Activated naive CD4-positive, alpha-beta T cell treated with anti-CD3 and anti-CD28 coated beads for 36 hours (primary cell): ENCODE results near the gene NKAIN2. TPM values are rescaled to one million over a fixed set of nuclear protein-coding genes. Genes with fewer than 3 reads are reported as not detected.
"Not testable (repeated sequence)": the region's sequence is repeated elsewhere in the genome, so short reads cannot be mapped to it uniquely, and the experiment has no call there.

Source experiments
- CTCF ChIA-PET: fragments of 350-600 bp; sonication (Branson Sonifier 250); formaldehyde crosslinking; loops from one replicate; lab custom pipeline; 2021; ENCODE audit warnings: antibody characterized with exemption; lab: Charles Lee
- DNase-seq: peaks from one replicate; pipeline ENCODE4 v3.0.0-alpha.2; 2020
- H3K27ac Mint-ChIP-seq: one replicate; pipeline ENCODE4 v1.8.0; 2021; ENCODE audit warnings: mild to moderate bottlenecking, mixed read lengths
- H3K27me3 Mint-ChIP-seq: one replicate; pipeline ENCODE4 v1.8.0; 2021; ENCODE audit warnings: low read depth, mixed read lengths
- H3K36me3 Mint-ChIP-seq: one replicate; pipeline ENCODE4 v1.8.0; 2021; ENCODE audit warnings: low read depth, mixed read lengths
- H3K4me1 Mint-ChIP-seq: one replicate; pipeline ENCODE4 v1.8.0; 2021; ENCODE audit warnings: low read depth, mixed read lengths
- H3K4me3 Mint-ChIP-seq: one replicate; pipeline ENCODE4 v1.8.0; 2021; ENCODE audit warnings: mild to moderate bottlenecking, moderate library complexity, mixed read lengths
- H3K9me3 Mint-ChIP-seq: one replicate; pipeline ENCODE4 v1.8.0; 2021; ENCODE audit warnings: mixed read lengths
- intact Hi-C: fragments of 100-400 bp; cut with micrococcal nuclease; formaldehyde crosslinking; loops from one replicate; pipeline ENCODE4 v1.15.1; 2023
- total RNA-seq, 2 experiments: library from RNA; stranded (reverse); gene quantifications; one replicate each; pipeline ENCODE4 v1.2.3, GENCODE V29; 2021

Gene NKAIN2
- total RNA-seq, 2 experiments from 2014 or later: not detected

- CTCF ChIA-PET: no interaction called here
- intact Hi-C loops: no loop called here
Measured at GRCh38 chr6:123945386-123945785, 141.7 kb downstream of the NKAIN2 start.

GRCh38 chr6:123953920-123954319, 150.3 kb downstream of the NKAIN2 start:
- Mint-ChIP-seq H3K9me3 (peaks cover 10% of the 10 kb centered on the region), H3K36me3 (no peaks in the 10 kb centered on the region), H3K4me1 (no peaks in the 10 kb centered on the region), H3K27ac (no peak overlapping the region), H3K27me3 (no peaks in the 10 kb centered on the region), H3K4me3 (no peak overlapping the region)
- DNase-seq: no peak
- intact Hi-C loops: no loop called here
- CTCF ChIA-PET: no interaction called here

More at GRCh38 chr6:123945386-123945785, 141.7 kb downstream of the NKAIN2 start:
- Mint-ChIP-seq H3K27ac (no peak overlapping the region), H3K4me1 (no peaks in the 10 kb centered on the region), H3K4me3 (no peak overlapping the region), H3K36me3 (no peaks in the 10 kb centered on the region), H3K9me3 (no peaks in the 10 kb centered on the region), H3K27me3 (no peaks in the 10 kb centered on the region)
- no peak for DNase-seq

GRCh38 chr6:123956492-123957139, 153.0 kb downstream of the NKAIN2 start:
- no peak overlapping the region for H3K4me3 Mint-ChIP-seq
- H3K9me3 Mint-ChIP-seq: peaks cover 10% of the 10 kb centered on the region
- intact Hi-C loops: no loop called here
- no peaks in the 10 kb centered on the region for H3K36me3 Mint-ChIP-seq
- CTCF ChIA-PET: no interaction called here
- DNase-seq: no peak
- H3K4me1 Mint-ChIP-seq: no peaks in the 10 kb centered on the region
- no peaks in the 10 kb centered on the region for H3K27me3 Mint-ChIP-seq
- no peak overlapping the region for H3K27ac Mint-ChIP-seq

GRCh38 chr6:123962508-123962907, 158.8 kb downstream of the NKAIN2 start:
- Mint-ChIP-seq H3K9me3 (no peaks in the 10 kb centered on the region), H3K27me3 (no peaks in the 10 kb centered on the region), H3K36me3 (no peaks in the 10 kb centered on the region), H3K27ac (no peak overlapping the region), H3K4me3 (no peak overlapping the region), H3K4me1 (no peaks in the 10 kb centered on the region)
- DNase-seq: no peak
- intact Hi-C loops: no loop called here
- CTCF ChIA-PET: no interaction called here

GRCh38 chr6:123965894-123966293, 162.2 kb downstream of the NKAIN2 start:
- Mint-ChIP-seq H3K27me3 (no peaks in the 10 kb centered on the region), H3K9me3 (no peaks in the 10 kb centered on the region), H3K36me3 (no peaks in the 10 kb centered on the region), H3K4me3 (no peak overlapping the region), H3K27ac (no peak overlapping the region), H3K4me1 (no peaks in the 10 kb centered on the region)
- CTCF ChIA-PET: no interaction called here
- intact Hi-C loops: no loop called here
- DNase-seq: no peak

- CTCF ChIA-PET: no interaction called here
- intact Hi-C loops: no loop called here
- no peaks in the 10 kb centered on the region for H3K9me3 Mint-ChIP-seq
- no peak overlapping the region for H3K4me3 Mint-ChIP-seq
- no peak overlapping the region for H3K27ac Mint-ChIP-seq
- H3K4me1 Mint-ChIP-seq: no peaks in the 10 kb centered on the region
- no peak for DNase-seq
- H3K36me3 Mint-ChIP-seq: no peaks in the 10 kb centered on the region
- no peaks in the 10 kb centered on the region for H3K27me3 Mint-ChIP-seq
Measured at GRCh38 chr6:123966618-123967017, 163.0 kb downstream of the NKAIN2 start.

GRCh38 chr6:123967905-123968304, 164.2 kb downstream of the NKAIN2 start:
- Mint-ChIP-seq H3K36me3 (no peaks in the 10 kb centered on the region), H3K27ac (no peak overlapping the region), H3K27me3 (no peaks in the 10 kb centered on the region), H3K4me1 (no peaks in the 10 kb centered on the region), H3K4me3 (no peak overlapping the region), H3K9me3 (no peaks in the 10 kb centered on the region)
- no peak for DNase-seq
- intact Hi-C loops: no loop called here
- CTCF ChIA-PET: no interaction called here

- no peaks in the 10 kb centered on the region for H3K4me1 Mint-ChIP-seq
- CTCF ChIA-PET: interaction anchor here (1.0 kb wide), 1 partner anchor 63 kb away, joined by 3 read pairs; no protein-coding TSS in a partner anchor
- no peaks in the 10 kb centered on the region for H3K9me3 Mint-ChIP-seq
- no peaks in the 10 kb centered on the region for H3K36me3 Mint-ChIP-seq
- intact Hi-C loops: no loop called here
- H3K27ac Mint-ChIP-seq: no peak overlapping the region
- no peaks in the 10 kb centered on the region for H3K27me3 Mint-ChIP-seq
- H3K4me3 Mint-ChIP-seq: no peak overlapping the region
- no peak for DNase-seq
Measured at GRCh38 chr6:123972600-123973294, 169.1 kb downstream of the NKAIN2 start.

- no peak overlapping the region for H3K27ac Mint-ChIP-seq
- intact Hi-C loops: no loop called here
- no peaks in the 10 kb centered on the region for H3K27me3 Mint-ChIP-seq
- H3K4me3 Mint-ChIP-seq: no peak overlapping the region
- H3K36me3 Mint-ChIP-seq: no peaks in the 10 kb centered on the region
- CTCF ChIA-PET: no interaction called here
- no peaks in the 10 kb centered on the region for H3K4me1 Mint-ChIP-seq
- no peaks in the 10 kb centered on the region for H3K9me3 Mint-ChIP-seq
- no peak for DNase-seq
Measured at GRCh38 chr6:123980311-123980710, 176.6 kb downstream of the NKAIN2 start.

- intact Hi-C loops: no loop called here
- H3K4me3 Mint-ChIP-seq: no peak overlapping the region
Measured at GRCh38 chr6:123986938-123987337, 183.3 kb downstream of the NKAIN2 start.

GRCh38 chr6:123989918-123990317, 186.3 kb downstream of the NKAIN2 start:
- CTCF ChIA-PET, DNase-seq, H3K4me3 Mint-ChIP-seq, H3K4me1 Mint-ChIP-seq, intact Hi-C loops, H3K27ac Mint-ChIP-seq, H3K9me3 Mint-ChIP-seq, H3K27me3 Mint-ChIP-seq, H3K36me3 Mint-ChIP-seq: not testable (repeated sequence)

More at GRCh38 chr6:123986938-123987337, 183.3 kb downstream of the NKAIN2 start:
- H3K36me3 Mint-ChIP-seq: no peaks in the 10 kb centered on the region
- no peak for DNase-seq
- H3K9me3 Mint-ChIP-seq: peaks cover under 1% of the 10 kb centered on the region
- CTCF ChIA-PET: no interaction called here
- H3K27ac Mint-ChIP-seq: no peak overlapping the region
- no peaks in the 10 kb centered on the region for H3K4me1 Mint-ChIP-seq
- H3K27me3 Mint-ChIP-seq: no peaks in the 10 kb centered on the region

GRCh38 chr6:123990376-123990775, 186.7 kb downstream of the NKAIN2 start:
- H3K36me3 Mint-ChIP-seq: no peaks in the 10 kb centered on the region
- intact Hi-C loops: no loop called here
- H3K4me1 Mint-ChIP-seq: no peaks in the 10 kb centered on the region
- peaks cover 3% of the 10 kb centered on the region for H3K9me3 Mint-ChIP-seq
- DNase-seq: no peak
- no peaks in the 10 kb centered on the region for H3K27me3 Mint-ChIP-seq
- no peak overlapping the region for H3K27ac Mint-ChIP-seq
- no peak overlapping the region for H3K4me3 Mint-ChIP-seq
- CTCF ChIA-PET: no interaction called here

- Mint-ChIP-seq H3K27ac (no peak overlapping the region), H3K4me1 (no peaks in the 10 kb centered on the region), H3K9me3 (peaks cover 3% of the 10 kb centered on the region), H3K27me3 (no peaks in the 10 kb centered on the region), H3K36me3 (no peaks in the 10 kb centered on the region), H3K4me3 (no peak overlapping the region)
- intact Hi-C loops: no loop called here
- DNase-seq: no peak
- CTCF ChIA-PET: interaction anchor here (0.6 to 1.0 kb wide), 4 partner anchors 9 to 269 kb away, joined by 3 to 5 read pairs (median 4); no protein-coding TSS in a partner anchor
Measured at GRCh38 chr6:123994168-123994567, 190.5 kb downstream of the NKAIN2 start.
